ENCODE measurements around the gene GUCY1A2.

DNA sequence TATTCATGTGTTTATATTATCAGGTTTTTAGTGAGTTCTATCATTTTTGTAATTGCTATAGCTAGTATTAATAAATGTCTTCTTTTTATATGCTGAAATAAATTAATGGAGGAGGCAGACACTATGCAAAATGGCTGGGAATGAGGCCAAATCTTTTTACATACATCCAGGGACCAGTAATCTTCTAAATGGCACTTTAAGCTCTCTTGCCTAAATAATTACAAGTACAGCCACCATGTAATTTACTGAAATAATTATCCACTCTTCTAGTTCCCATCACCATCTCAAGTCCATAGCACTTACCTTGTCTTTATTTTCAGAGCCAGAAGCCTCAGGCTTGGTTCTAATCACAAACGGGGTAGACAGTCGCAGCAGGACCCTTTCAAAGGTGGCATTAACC, 79.1 kb downstream of the GUCY1A2 start:
- TF ChIP-seq POLR2A (IDR thresholded peaks at IDR 0.05) = no peak
- no peak for TF ChIP-seq CTCF (IDR thresholded peaks at IDR 0.05)

All from uterus (tissue), 2 donors.